ENCODE measurements around the gene UMODL1.
"Not testable (repeated sequence)": the region's sequence is repeated elsewhere in the genome, so short reads cannot be mapped to it uniquely, and the experiment has no call there.

UMODL1 gene

DNA sequence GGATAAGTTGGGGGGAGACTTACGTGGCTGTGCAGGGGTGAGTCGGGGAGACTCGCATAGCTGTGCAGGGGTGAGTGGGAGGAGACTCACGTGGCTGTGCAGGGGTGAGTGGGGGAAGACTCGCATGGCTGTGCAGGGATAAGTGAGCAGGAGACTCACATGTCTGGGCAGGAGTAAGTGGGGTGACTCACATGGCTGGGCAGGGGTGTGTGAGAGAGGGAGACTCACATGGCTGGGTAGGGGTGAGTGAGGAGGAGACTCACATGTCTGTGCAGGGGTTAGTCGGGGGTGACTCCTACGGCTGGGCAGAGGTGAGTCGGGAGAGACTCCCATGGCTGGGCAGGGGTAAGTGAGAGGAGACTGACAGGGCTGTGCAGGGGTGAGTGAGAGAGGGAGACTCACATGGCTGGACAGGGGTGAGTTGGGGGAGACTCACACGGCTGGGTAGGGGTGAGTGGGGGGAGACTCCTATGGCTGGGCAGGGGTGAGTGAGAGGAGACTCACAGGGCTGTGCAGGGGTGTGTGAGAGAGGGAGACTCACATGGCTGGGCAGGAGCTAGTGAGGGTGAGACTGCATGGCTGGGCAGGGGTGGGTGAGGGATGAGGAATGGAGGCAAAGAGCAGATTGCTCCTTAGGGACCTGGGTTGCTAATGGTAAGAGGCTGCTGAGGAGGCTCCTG, 91.9 kb downstream of the UMODL1 start:
- no peak for DNase-seq (ENCODE audit: low read depth in 2 of 2)

DNA sequence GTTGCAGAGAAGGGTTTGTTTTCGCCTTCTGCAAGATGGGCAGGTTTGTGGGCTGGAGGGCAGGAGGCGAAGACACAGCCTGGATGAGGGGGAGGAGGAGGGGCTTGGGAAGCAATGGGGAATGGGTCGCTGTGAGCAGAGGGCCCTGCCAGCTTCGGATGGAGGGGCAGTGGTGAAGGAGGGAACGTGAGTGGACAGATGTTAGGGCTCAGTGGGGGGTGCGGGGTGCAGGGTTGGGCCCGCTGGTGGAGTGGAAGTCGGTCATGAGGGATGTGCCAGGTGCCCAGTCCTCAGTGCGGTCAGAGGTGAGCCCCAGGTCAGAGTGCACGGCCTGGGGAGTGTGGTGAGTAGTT, 92.4 kb downstream of the UMODL1 start:
- DNase-seq (ENCODE audit: low read depth in 2 of 2), result no peak

DNA sequence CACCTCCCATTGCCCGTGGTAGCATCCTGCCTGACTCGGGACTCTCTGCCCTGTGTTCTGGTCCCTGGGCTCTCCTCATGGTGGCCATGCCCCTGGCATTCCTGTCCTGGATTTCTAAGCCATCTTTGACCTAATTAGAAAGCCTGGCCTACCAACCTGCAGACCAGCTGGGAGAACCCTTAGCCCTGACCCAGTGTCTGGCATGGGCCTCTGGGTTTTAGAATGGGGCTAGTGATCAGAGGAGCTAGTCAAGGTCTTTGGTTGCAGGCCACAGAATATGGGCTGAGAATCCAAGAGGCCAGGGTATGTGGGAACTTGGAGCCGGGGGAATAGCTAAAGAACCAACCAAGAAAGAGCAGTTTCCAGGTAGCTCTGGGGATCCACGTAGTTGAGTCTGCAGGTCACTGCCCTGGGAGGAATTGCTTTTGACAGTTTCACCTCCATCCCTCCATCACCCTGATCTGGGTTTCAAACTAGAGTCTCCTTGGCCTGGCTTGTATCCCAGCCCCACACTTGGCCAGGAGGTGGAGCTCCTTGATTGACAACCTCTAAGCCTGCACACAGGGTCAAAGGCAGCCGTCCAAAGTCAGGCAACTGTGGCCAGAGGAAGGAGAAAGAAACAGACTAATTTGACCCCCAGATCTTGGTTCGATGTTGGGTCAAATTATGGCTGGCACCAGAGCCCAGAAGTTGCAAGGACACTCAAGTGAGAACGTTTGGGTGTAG, 93.1 kb downstream of the UMODL1 start:
- no peak for DNase-seq (ENCODE audit: low read depth in 2 of 2)

DNA sequence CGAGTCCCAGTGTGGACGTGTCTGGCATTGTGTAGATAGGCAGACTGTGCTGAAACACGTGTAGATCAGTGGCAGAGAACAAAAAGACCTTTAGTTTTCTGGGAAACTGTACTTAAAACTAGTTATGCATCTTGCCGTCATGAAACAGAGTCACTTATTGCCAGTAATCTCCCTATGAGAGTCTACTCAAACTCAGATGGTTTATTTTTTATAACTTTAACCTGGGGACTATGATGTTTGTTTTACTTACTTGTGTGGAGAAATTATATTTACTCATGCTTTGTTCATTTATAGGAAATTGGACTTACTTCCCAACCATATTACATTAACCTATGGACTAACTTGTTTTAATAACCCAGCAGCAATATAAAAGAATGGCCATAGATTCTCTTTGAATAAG, 93.7 kb downstream of the UMODL1 start:
- no peak for DNase-seq (ENCODE audit: low read depth in 2 of 2)

DNA sequence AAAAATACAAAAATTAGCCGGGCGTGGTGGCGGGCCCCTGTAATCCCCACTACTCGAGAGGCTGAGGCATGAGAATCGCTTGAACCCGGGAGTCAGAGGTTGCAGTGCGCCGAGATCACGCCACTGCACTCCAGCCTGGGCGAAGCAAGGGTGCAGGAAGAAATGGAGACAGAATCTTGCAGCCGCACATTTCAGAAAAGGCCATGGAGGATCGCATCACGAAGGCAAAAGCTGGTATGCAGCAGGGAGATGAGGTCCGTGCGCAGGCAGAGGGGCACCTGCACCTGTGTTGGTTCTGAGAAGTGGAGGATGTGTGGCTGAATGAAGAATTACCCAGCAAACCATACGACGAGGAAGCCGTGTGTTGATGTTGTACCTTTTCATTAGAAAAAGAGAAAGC, 94.8 kb downstream of the UMODL1 start:
- no peak for DNase-seq (ENCODE audit: low read depth in 2 of 2)

DNA sequence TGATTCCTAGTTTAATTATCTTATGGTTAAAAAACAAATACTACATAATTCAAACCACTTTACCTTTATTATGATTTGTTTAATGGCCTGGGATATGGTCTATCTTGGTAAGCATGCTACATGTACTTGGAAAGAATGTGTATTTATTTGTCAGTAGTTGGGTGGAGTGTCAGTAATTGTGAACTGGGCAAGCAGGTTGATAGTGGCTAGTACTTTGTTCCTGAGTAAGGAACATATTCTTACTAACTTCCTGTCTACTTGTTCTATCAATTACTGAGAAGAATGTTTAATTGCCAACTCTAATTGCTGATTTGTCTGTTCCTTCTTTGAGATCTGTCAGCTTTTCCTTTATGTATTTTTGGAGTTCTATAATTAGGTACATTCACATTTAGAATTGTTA, 98.6 kb downstream of the UMODL1 start:
- no peak for DNase-seq (ENCODE audit: low read depth in 2 of 2)

DNA sequence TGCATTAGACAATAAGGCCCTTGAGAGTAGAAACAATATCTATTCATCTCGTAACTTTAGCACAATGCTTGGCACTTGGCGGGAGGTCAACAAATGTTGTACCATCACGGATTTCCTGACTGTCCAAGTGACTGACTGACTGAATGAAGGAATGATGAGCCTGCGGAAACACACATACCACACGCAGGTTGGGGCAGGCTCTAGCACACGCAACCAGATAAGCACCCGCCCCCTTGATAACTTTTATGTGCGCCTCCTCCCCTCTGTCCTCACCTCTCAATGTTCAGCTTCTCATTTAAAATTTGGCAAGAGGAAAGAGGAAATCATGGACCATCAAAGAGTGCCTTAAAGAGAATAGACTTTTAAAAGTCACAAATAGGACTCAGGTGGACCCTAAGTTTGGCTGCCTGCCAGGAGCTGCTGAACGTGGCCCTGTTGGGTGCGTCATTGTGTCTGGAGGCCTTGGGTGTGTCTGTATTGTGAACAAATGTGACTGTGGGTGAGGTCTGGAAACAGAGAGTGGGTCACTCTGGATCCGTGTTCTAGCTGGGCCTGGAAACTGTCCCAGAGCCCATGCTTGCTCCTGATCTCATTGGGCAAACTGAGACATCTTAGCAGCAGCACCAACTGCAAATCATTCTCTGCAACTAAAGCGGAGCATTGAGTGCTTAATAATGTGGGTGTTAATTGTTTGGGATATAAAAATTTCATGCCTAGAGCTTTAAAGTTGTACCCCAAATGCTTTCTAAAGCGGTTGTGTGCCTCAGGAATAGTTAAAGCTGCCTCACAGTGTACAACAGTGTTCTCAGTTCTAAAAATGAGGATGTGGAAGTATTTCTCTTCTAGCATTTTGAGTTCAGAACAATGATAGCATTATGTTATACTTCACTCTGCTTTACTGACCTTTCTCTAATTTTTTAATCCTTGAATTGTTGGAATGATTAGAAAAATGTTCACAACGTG, 100.3 kb downstream of the UMODL1 start:
- DNase-seq (ENCODE audit: low read depth in 2 of 2), result no peak

DNA sequence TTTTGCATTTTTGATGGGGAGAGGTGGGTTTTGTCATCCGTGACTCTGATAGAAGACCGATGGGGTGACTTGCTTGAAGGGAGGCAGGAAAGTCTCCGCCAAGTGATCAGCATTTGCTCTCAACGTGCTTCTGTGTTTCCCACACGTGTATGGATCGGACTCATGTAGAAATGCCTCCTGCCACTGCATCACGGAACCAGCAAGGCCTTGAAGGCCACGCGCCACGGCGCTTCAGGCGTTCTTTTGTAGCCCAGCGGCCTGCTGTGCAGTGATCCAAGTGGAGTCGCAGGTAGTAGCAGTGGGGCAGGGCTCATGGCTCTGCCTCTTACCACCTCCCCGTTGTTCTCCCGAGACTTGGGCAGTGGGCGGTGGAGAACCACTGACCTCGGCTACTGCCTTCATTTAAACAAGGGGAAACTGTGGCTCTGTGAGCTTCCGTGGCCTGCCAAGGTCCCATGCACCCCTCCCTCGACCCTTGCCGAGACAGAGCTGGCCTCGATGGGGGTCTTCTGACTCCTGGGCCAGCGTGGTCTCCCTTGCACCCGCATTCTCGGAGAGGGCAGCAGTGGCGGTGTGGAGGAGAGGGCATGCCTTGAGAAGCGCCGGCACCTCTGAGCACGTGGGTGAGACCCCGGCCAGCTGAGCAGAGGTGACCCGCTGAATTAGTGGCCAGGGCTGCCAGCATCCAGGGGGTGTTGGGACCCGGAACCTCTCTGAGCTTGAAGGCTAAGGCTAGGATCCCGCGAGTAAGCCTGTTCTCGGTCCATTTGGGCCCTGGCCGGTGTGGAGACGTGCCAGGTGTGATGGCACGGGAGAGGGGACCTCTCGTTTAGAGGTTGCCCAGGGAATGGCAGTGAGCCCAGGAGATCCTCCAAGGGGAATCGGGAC, 101.7 kb downstream of the UMODL1 start:
- no peak for DNase-seq (ENCODE audit: low read depth in 2 of 2)

DNA sequence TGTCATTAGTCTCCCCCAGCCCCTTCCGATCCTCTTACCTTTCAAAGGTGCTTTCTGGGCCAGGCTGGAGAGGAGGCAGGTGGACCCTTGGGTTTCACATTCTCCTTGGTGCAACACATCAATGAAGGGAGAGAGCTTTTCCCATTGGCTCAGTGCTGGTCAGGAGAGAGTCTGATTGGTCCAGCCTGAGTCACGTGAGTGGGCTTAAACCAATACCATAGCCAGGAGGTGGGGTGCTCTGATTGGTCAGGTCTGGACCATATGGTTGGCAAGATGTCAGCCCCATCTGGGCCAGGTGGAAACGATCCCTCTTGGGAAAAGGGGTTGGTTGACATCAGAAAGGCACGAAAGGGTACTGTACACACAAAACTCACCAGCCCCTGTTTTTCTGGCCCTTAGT, 103.1 kb downstream of the UMODL1 start:
- DNase-seq (ENCODE audit: low read depth in 2 of 2), result no peak

DNA sequence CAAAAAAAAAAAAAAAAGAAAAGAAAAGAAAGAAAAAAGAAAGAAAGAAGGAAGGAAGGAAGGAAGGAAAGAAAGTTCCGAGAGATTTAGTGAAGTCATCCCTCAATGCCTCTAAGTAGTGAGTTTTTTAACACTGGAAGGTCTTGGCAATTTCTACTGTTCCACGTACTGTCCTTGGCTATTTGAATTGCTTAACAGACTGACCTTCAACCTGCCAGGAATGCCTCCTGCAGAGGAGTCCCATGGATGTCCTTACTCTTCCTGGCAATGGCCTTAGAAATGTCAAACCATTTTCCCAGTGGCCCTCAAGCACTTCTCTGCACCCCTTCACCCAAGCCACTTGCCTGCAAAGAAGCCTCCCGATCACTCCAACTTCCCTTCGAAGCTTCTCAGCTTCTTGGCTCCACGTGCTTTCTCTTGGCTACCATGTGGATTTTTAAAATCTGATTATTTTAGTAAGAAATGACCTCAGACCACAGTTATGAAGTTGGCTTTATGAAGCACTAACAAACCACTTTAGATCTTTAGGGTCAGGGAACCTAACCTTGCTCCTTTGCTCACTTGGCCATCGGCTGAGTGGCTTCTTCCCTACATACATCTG, 104.1 kb downstream of the UMODL1 start:
- no peak for DNase-seq (ENCODE audit: low read depth in 2 of 2)

DNA sequence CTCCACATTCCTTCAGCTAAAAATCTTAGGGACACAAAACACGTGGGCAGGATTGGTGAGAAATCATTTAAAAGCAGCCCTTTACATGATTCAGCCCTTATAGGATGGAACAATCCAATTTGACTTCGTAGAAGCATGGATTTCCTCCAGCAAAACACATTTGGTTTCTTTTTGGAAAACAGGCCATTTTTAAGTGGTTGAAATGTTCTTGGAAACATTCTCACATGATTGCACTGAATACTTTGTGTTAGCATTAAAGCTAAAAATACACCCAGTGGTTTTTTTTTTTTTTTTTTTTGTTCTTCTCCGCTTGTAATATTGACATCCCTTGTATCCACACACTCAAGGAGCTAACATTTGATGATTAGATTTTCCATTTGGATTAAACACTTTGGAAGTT, 105.7 kb downstream of the UMODL1 start:
- no peak for DNase-seq (ENCODE audit: low read depth in 2 of 2)

DNA sequence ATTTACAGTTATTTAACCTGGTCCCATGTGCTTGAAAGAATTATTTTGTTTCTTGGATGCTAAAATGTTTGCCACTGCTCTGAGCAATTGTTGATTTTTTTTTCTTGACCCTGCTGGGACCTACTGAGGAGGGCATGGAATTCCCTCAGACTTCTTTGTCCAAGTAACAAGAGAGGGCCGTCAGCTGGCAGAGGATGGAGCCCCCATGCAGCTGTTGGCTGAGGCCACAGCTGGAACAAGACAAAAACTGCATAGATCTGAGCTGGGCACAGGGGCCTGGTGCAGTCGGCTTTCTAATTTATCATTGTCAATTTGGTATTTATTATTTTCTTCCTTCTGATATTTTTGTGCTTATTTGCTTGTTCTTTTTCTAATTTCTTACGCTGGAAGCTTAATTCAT, 108.2 kb downstream of the UMODL1 start:
- no peak for DNase-seq (ENCODE audit: low read depth in 2 of 2)

DNA sequence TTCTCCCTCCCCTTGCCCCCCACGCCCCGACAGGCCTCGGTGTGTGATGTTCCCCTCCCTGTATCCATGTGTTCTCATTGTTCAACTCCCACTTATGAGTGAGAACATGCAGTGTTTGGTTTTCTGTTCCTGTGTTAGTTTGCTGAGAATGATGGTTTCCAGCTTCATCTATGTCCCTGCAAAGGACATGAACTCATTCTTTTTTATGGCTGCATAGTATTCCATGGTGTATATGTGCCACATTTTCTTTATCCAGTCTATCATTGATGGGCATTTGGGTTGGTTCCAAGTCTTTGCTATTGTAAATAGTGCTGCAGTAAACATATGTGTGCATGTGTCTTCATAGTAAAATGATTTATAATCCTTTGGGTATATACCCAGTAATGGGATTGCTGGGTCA, 108.9 kb downstream of the UMODL1 start:
- not testable (repeated sequence) for DNase-seq (ENCODE audit: low read depth in 2 of 2)

DNA sequence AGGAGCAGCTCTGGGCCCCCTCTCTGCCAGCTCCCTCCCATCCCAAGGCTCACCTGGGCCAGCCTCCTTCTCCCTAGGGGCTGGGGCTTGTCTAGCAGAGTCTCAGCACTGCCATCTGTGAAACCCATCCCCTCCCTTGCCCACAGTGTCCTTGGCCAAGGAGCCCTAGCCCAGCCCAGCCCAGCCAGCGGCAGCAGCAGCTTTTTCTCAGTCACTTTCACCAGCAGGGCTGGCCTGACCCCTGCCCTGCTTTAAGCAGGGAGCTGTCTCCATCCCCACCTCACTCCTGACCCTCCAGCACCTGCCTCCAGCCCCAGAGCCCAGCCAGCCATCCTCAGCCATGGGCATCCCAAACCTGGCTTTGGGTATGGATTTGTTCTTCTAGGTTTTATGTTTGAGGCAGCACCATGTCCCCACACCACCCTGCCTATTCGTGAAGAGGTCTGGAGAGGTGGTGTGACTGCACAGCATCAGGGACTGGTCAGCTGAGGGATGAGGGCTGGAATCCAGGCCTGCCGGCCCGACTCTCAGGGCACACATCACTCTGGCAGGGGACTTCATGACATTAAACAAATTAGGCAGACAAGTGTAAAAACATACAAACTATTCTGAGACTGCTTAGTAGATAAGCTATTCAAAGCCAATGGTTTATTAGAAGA, 111.7 kb downstream of the UMODL1 start:
- no peak for DNase-seq (ENCODE audit: low read depth in 2 of 2)

DNA sequence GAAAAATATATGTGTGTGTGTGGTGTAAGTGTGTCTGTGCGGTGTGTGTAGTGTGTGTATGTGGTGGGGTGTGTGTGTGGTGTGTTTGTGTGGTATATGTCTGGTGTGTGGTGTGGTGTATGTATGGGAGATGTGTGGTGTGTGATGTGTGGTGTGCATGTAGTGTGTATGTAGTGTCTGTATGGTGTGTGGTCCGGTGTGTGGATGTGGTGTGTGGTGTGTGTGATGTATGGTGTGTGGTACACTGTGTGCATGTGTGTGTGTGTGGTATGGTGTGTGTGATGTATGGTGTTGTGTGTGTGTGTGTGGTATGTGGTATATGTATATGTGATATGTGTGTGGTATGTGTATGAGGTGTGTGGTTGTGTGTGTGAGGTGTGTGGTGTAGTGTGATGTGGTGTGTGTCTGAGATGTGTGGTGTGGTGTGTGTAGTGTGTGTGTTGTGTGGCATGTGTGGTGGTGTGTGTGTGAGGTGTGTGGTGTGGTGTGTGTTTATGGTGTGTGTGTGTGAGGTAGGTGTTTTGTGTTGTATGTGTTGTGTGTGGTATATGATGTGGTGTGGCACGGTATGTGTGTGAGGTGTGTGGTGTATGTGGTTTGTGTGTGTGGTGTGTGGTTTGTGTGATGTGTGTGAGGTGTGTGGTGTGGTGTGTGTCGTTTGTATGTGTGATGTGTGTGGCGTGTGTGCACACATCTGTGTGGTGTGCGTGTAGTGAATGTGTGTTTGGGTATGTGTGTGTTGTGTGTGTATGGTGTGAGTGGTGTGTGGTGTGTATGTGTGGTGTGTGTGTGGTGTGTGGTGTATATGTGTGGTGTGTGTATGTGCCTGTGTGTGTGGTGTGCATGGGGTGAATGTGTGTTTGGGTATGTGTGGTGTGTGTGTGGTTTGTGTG, 112.5 kb downstream of the UMODL1 start:
- DNase-seq (ENCODE audit: low read depth in 2 of 2), result no peak

DNA sequence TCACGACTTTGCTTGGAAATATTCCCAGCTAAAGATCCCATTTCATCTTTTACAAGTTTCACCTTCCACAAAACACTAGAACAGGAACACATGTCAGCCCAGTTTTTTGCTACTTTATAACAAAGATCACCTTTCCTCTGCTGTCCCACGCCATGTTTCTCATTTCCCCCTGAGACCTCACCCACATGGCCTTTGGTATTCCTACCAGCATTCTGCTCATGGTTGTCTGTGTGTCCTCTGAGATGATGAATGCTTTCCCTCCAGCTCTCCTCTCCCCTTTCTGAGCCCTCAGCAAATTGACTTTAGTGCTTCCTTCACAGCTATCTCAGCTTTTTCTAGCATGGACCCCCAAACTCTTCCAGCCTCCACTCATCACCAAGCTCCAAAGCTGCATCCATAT, 115.5 kb downstream of the UMODL1 start:
- DNase-seq (ENCODE audit: low read depth in 2 of 2), result no peak

DNA sequence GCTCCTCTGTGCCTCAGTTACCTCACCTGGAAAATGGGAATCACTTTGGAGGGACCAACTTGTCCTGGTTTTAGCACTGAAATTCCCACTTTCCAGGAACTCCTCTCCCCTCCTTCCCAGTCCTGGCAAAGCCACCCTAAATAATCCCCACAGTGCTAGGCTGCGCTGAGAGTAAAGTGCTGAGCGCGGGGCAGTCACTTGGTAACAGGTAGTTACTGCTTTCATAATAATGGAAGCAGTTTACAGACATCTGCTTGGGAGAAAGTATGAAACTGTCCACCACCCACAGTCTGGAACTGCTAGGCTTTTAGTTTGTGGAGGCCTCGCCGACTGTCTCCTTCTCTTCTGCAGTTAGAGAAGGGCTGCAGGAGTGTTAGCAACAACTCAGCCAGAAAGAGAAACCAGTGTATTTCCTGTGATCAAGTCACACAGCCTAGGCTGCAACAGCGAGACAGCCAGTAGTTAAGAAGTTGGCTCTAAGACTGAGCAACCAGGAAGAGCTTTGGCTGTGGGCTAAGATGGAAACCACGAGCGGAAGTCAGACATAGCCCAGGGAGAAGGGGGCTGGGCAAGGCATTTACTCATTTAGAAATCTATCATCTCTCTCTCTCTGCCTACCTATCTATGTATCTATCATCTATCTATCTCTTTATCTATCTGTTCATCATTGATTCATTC, 117.0 kb downstream of the UMODL1 start:
- no peak for DNase-seq (ENCODE audit: low read depth in 2 of 2)

DNA sequence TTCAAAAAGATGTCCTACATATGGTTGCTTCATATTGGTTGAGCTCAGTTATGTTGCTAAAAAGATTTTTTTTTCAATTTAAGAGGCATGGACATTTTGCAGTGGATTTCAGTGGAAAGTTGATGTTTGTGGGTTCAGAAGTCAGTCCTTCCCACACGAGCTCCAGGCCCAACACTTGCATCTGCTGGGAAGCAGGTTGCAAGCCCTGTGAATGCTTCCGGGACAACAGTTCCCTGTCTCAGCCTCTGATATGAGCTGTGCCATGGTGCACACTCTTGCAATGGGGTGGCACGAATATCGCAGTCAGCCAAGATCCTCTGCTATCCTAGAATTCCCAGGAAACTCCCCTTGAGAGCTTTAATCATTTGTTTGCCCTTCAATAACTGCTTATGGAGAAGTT, 117.5 kb downstream of the UMODL1 start:
- no peak for DNase-seq (ENCODE audit: low read depth in 2 of 2)

DNA sequence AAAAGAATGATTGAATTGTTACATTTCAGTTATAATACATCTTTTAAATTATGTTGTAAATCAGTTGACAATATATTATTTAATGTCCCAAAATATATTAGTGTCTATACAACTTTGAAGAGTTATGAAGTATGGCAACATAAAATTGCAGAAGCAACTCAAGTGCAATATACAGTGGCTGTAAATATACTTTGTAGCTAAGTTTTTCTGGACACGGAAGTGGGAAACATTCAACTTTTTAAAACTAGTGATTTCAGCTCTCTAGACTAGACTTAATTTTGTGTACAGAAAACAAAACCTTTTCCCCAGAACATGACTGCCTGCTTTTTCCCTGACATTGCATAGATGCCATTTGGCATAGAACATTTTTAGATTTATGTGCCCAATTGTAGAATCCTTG, 118.3 kb downstream of the UMODL1 start:
- DNase-seq (ENCODE audit: low read depth in 2 of 2), result no peak

Data from fibroblast of skin of left biceps (primary cell).